AG09309 (cell line): ENCODE measurements around the gene TNIK.
"Not testable (repeated sequence)": the region's sequence is repeated elsewhere in the genome, so short reads cannot be mapped to it uniquely, and the experiment has no call there.

Source experiments
- DNase-seq: peaks from one replicate; pipeline ENCODE4 v3.0.0-alpha.2; 2010; ENCODE audit warnings: low read depth
- H3K4me3 ChIP-seq: 2 replicates; pipeline ENCODE4 v1.5.1; 2011; ENCODE audit warnings: mild to moderate bottlenecking, low read depth, low read length, moderate library complexity; ENCODE audit not compliant: control insufficient read depth
- CTCF ChIP-seq: IDR thresholded peaks from 2 replicates; pipeline ENCODE4 v1.5.1; 2011; ENCODE audit warnings: mild to moderate bottlenecking, low read depth, low read length, inconsistent platforms; ENCODE audit not compliant: insufficient read depth, control insufficient read depth; ENCODE audit errors: missing control alignments

TNIK gene

GRCh38 chr3:171456765-171457606 is 3.2 kb downstream of the TNIK start:
- TF ChIP-seq CTCF: no peak
- H3K4me3 ChIP-seq: no peak overlapping the region
- no peak for DNase-seq

GRCh38 chr3:171455603-171456550 is 4.3 kb downstream of the TNIK start:
- no peak overlapping the region for H3K4me3 ChIP-seq
- TF ChIP-seq CTCF: no peak
- no peak for DNase-seq

GRCh38 chr3:171454041-171454440 is 6.2 kb downstream of the TNIK start:
- H3K4me3 ChIP-seq: no peak overlapping the region
- no peak for TF ChIP-seq CTCF

GRCh38 chr3:171453180-171453886 is 6.9 kb downstream of the TNIK start:
- H3K4me3 ChIP-seq: no peak overlapping the region
- TF ChIP-seq CTCF: peak; percentile 11
- DNase-seq: no peak

More at GRCh38 chr3:171454041-171454440, 6.2 kb downstream of the TNIK start:
- DNase-seq: no peak

- TF ChIP-seq CTCF: no peak
- no peak overlapping the region for H3K4me3 ChIP-seq
- no peak for DNase-seq
Measured at GRCh38 chr3:171452328-171452727, 7.9 kb downstream of the TNIK start.

GRCh38 chr3:171451915-171452314 is 8.3 kb downstream of the TNIK start:
- DNase-seq: no peak
- TF ChIP-seq CTCF: no peak
- no peak overlapping the region for H3K4me3 ChIP-seq

GRCh38 chr3:171447579-171447891 is 12.7 kb downstream of the TNIK start:
- not testable (repeated sequence) for DNase-seq, H3K4me3 ChIP-seq
